C4-2B (cell line): ENCODE data around the gene PSTK.

Experiments used
- ZFX ChIP-seq: fragments of 450-650 bp; IDR thresholded peaks from 2 replicates; pipeline ENCODE4 v1.6.1; 2017
- TF ChIP-seq, protein P1 (sequence below): fragments of 450-650 bp; conservative IDR thresholded peaks from 2 replicates; pipeline ENCODE4 v1.5.1; 2017; ENCODE audit warnings: mild to moderate bottlenecking

DNA sequence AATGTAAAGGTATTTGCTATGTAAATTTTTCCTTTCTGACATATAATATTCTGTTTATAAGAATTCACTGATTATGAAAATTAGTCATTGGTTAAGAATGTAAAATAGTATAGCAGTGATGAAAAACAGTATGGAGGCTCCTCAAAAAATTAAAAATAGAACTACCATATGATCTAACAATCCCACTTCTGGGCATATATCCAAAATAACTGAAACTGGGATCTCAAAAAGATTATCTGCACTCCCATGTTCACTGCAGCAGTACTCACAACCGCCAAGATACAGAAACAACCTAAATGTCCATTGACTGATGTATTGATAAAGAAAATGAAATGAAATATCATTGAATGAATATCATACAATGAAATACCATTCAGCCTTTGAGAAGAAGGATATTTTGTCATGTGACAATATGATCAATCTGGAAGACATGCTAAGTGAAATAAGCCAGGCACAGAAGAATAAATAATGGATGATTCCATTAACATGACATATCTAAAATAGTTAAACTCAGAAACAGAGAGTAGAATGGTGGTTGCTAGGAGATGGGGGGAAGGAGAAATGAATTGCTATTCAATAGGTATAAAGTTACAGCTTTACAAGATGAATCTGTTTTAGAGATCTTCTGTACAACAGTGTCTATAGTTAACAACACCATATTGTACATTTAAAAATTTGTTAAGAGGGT, 40.2 kb upstream of the PSTK start:
- TF ChIP-seq, protein P1, sequence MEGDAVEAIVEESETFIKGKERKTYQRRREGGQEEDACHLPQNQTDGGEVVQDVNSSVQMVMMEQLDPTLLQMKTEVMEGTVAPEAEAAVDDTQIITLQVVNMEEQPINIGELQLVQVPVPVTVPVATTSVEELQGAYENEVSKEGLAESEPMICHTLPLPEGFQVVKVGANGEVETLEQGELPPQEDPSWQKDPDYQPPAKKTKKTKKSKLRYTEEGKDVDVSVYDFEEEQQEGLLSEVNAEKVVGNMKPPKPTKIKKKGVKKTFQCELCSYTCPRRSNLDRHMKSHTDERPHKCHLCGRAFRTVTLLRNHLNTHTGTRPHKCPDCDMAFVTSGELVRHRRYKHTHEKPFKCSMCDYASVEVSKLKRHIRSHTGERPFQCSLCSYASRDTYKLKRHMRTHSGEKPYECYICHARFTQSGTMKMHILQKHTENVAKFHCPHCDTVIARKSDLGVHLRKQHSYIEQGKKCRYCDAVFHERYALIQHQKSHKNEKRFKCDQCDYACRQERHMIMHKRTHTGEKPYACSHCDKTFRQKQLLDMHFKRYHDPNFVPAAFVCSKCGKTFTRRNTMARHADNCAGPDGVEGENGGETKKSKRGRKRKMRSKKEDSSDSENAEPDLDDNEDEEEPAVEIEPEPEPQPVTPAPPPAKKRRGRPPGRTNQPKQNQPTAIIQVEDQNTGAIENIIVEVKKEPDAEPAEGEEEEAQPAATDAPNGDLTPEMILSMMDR, result no peak
- TF ChIP-seq ZFX, result no peak
